Lower leg skin (tissue), 3 donors: Measurements from ENCODE around the gene ABCF2.

Experiments
- CTCF ChIP-seq, 3 donors: fragments of 450-650 bp; IDR thresholded peaks; one replicate each; pipeline ENCODE4 v1.5.1; 2016; ENCODE audit warnings: antibody characterized with exemption in 3 of 3, mild to moderate bottlenecking in 3 of 3, moderate library complexity in 2 of 3
- POLR2A ChIP-seq, 2 donors: fragments of 450-650 bp; IDR thresholded peaks; one replicate each; pipeline ENCODE4 v1.6.1; 2016 to 2017; ENCODE audit warnings: antibody characterized with exemption in 2 of 2, mild to moderate bottlenecking in 1 of 2, moderate library complexity in 1 of 2

- TF ChIP-seq CTCF (IDR thresholded peaks at IDR 0.05) = no peak
- no peak for TF ChIP-seq POLR2A (IDR thresholded peaks at IDR 0.05)
Measured at GRCh38 chr7:151201751-151202150, 25.3 kb downstream of the ABCF2 start.
